GM18867 (cell line): Measurements from ENCODE around the gene EEF1B2.
"Not testable (repeated sequence)": the region's sequence is repeated elsewhere in the genome, so short reads cannot be mapped to it uniquely, and the experiment has no call there.

Experiments used
- ATAC-seq: cut with Tn5 transposase; IDR thresholded peaks from one replicate; pipeline ENCODE4 v1.9.1; 2021; ENCODE audit warnings: mild to moderate bottlenecking, moderate library complexity; ENCODE audit not compliant: unreplicated experiment

Gene EEF1B2

GRCh38 chr2:206163251-206163880 lies 3.7 kb downstream of the EEF1B2 start:
- no peak for ATAC-seq

GRCh38 chr2:206164261-206164862 lies 4.7 kb downstream of the EEF1B2 start:
- ATAC-seq, result no peak

- ATAC-seq, result not testable (repeated sequence)
Observed at GRCh38 chr2:206168230-206168629, 8.5 kb downstream of the EEF1B2 start.

- not testable (repeated sequence) for ATAC-seq
Observed at GRCh38 chr2:206171624-206172397, 12.1 kb downstream of the EEF1B2 start.

GRCh38 chr2:206173147-206173546 lies 13.5 kb downstream of the EEF1B2 start:
- ATAC-seq, result no peak

- no peak for ATAC-seq
Observed at GRCh38 chr2:206176121-206176520, 16.4 kb downstream of the EEF1B2 start.

- ATAC-seq, result no peak
Observed at GRCh38 chr2:206176901-206177300, 17.2 kb downstream of the EEF1B2 start.

- not testable (repeated sequence) for ATAC-seq
Observed at GRCh38 chr2:206181526-206181925, 21.8 kb downstream of the EEF1B2 start.

- no peak for ATAC-seq
Observed at GRCh38 chr2:206189691-206190090, 30.0 kb downstream of the EEF1B2 start.

- ATAC-seq, result no peak
Observed at GRCh38 chr2:206190111-206190510, 30.4 kb downstream of the EEF1B2 start.

GRCh38 chr2:206190689-206191088 lies 31.0 kb downstream of the EEF1B2 start:
- ATAC-seq, result no peak

GRCh38 chr2:206192157-206192556 lies 32.5 kb downstream of the EEF1B2 start:
- no peak for ATAC-seq

GRCh38 chr2:206193671-206194357 lies 34.1 kb downstream of the EEF1B2 start:
- ATAC-seq, result no peak

GRCh38 chr2:206198677-206199076 lies 39.0 kb downstream of the EEF1B2 start:
- no peak for ATAC-seq

GRCh38 chr2:206201075-206201848 lies 41.6 kb downstream of the EEF1B2 start:
- no peak for ATAC-seq

- ATAC-seq, result no peak
Observed at GRCh38 chr2:206202446-206202845, 42.8 kb downstream of the EEF1B2 start.

GRCh38 chr2:206203331-206203730 lies 43.6 kb downstream of the EEF1B2 start:
- ATAC-seq, result no peak

- no peak for ATAC-seq
Observed at GRCh38 chr2:206204710-206205109, 45.0 kb downstream of the EEF1B2 start.

- not testable (repeated sequence) for ATAC-seq
Observed at GRCh38 chr2:206207316-206207715, 47.6 kb downstream of the EEF1B2 start.

GRCh38 chr2:206208900-206209299 lies 49.2 kb downstream of the EEF1B2 start:
- ATAC-seq, result no peak
